ENCODE data around the gene NUP58. TPM values are rescaled to one million over a fixed set of nuclear protein-coding genes. Genes with fewer than 3 reads are reported as not detected.

NUP58 gene
- total and polyA plus RNA-seq, 9 of the 15 experiments (the other 6 are each of a cell fraction or from before 2014, with no cell fraction given) = 12.5 to 98.0 (median 42.6) TPM

DNA sequence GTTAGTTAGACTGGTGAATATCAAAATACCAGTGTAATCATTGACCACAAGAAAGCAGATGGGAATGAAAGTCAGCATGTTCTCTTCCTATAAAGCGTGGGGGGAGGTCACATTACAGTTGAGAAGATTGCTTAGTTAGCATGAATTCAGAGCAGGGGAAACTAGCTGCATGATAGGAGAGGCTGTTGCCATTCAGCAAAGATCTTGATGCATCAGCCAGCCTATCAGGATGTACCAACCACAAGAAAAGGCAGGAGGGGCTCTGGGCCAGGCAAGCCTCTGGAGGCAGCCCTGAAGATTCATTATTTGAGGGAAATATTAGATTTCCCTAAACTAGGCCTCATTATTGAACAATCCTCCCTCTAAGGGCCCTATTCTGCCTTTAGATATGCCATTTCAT is 9.1 kb upstream of the NUP58 start (continued):
- TF ChIP-seq, protein P1, sequence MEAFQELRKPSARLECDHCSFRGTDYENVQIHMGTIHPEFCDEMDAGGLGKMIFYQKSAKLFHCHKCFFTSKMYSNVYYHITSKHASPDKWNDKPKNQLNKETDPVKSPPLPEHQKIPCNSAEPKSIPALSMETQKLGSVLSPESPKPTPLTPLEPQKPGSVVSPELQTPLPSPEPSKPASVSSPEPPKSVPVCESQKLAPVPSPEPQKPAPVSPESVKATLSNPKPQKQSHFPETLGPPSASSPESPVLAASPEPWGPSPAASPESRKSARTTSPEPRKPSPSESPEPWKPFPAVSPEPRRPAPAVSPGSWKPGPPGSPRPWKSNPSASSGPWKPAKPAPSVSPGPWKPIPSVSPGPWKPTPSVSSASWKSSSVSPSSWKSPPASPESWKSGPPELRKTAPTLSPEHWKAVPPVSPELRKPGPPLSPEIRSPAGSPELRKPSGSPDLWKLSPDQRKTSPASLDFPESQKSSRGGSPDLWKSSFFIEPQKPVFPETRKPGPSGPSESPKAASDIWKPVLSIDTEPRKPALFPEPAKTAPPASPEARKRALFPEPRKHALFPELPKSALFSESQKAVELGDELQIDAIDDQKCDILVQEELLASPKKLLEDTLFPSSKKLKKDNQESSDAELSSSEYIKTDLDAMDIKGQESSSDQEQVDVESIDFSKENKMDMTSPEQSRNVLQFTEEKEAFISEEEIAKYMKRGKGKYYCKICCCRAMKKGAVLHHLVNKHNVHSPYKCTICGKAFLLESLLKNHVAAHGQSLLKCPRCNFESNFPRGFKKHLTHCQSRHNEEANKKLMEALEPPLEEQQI (IDR thresholded peaks at IDR 0.05) = no peak
- TF ChIP-seq FOXJ2 (tag; IDR thresholded peaks at IDR 0.05) (no peak), NCOR1 (IDR thresholded peaks at IDR 0.05) (no peak), LEF1 (IDR thresholded peaks at IDR 0.05) (no peak), PPARD (CRISPR knock-in tag; IDR thresholded peaks at IDR 0.05) (no peak), MAFG (tag; conservative IDR thresholded peaks at IDR 0.05) (peak; percentile 76), ZNF239 (CRISPR knock-in tag; IDR thresholded peaks at IDR 0.05) (no peak), ZNF583 (CRISPR knock-in tag; IDR thresholded peaks at IDR 0.05) (no peak), SRSF3 (IDR thresholded peaks at IDR 0.05; ENCODE audit: insufficient read depth, low read length) (no peak), SMC3 (conservative IDR thresholded peaks at IDR 0.05; ENCODE audit: insufficient read depth, low read depth, low read length) (no peak), MXI1 (IDR thresholded peaks at IDR 0.05; ENCODE audit: low read depth, low read length) (no peak), LARP7 (IDR thresholded peaks at IDR 0.05) (no peak), HLTF (IDR thresholded peaks at IDR 0.05) (no peak)
- TF ChIP-seq, protein P2, sequence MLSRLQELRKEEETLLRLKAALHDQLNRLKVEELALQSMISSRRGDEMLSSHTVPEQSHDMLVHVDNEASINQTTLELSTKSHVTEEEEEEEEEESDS (CRISPR knock-in tag; IDR thresholded peaks at IDR 0.05) = no peak
- TF ChIP-seq, protein P3, sequence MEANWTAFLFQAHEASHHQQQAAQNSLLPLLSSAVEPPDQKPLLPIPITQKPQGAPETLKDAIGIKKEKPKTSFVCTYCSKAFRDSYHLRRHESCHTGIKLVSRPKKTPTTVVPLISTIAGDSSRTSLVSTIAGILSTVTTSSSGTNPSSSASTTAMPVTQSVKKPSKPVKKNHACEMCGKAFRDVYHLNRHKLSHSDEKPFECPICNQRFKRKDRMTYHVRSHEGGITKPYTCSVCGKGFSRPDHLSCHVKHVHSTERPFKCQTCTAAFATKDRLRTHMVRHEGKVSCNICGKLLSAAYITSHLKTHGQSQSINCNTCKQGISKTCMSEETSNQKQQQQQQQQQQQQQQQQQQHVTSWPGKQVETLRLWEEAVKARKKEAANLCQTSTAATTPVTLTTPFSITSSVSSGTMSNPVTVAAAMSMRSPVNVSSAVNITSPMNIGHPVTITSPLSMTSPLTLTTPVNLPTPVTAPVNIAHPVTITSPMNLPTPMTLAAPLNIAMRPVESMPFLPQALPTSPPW (CRISPR knock-in tag; IDR thresholded peaks at IDR 0.05) = peak; percentile 50
- TF ChIP-seq, protein P4, sequence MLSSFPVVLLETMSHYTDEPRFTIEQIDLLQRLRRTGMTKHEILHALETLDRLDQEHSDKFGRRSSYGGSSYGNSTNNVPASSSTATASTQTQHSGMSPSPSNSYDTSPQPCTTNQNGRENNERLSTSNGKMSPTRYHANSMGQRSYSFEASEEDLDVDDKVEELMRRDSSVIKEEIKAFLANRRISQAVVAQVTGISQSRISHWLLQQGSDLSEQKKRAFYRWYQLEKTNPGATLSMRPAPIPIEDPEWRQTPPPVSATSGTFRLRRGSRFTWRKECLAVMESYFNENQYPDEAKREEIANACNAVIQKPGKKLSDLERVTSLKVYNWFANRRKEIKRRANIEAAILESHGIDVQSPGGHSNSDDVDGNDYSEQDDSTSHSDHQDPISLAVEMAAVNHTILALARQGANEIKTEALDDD (IDR thresholded peaks at IDR 0.05) = peak; percentile 82
- TF ChIP-seq, protein P5, sequence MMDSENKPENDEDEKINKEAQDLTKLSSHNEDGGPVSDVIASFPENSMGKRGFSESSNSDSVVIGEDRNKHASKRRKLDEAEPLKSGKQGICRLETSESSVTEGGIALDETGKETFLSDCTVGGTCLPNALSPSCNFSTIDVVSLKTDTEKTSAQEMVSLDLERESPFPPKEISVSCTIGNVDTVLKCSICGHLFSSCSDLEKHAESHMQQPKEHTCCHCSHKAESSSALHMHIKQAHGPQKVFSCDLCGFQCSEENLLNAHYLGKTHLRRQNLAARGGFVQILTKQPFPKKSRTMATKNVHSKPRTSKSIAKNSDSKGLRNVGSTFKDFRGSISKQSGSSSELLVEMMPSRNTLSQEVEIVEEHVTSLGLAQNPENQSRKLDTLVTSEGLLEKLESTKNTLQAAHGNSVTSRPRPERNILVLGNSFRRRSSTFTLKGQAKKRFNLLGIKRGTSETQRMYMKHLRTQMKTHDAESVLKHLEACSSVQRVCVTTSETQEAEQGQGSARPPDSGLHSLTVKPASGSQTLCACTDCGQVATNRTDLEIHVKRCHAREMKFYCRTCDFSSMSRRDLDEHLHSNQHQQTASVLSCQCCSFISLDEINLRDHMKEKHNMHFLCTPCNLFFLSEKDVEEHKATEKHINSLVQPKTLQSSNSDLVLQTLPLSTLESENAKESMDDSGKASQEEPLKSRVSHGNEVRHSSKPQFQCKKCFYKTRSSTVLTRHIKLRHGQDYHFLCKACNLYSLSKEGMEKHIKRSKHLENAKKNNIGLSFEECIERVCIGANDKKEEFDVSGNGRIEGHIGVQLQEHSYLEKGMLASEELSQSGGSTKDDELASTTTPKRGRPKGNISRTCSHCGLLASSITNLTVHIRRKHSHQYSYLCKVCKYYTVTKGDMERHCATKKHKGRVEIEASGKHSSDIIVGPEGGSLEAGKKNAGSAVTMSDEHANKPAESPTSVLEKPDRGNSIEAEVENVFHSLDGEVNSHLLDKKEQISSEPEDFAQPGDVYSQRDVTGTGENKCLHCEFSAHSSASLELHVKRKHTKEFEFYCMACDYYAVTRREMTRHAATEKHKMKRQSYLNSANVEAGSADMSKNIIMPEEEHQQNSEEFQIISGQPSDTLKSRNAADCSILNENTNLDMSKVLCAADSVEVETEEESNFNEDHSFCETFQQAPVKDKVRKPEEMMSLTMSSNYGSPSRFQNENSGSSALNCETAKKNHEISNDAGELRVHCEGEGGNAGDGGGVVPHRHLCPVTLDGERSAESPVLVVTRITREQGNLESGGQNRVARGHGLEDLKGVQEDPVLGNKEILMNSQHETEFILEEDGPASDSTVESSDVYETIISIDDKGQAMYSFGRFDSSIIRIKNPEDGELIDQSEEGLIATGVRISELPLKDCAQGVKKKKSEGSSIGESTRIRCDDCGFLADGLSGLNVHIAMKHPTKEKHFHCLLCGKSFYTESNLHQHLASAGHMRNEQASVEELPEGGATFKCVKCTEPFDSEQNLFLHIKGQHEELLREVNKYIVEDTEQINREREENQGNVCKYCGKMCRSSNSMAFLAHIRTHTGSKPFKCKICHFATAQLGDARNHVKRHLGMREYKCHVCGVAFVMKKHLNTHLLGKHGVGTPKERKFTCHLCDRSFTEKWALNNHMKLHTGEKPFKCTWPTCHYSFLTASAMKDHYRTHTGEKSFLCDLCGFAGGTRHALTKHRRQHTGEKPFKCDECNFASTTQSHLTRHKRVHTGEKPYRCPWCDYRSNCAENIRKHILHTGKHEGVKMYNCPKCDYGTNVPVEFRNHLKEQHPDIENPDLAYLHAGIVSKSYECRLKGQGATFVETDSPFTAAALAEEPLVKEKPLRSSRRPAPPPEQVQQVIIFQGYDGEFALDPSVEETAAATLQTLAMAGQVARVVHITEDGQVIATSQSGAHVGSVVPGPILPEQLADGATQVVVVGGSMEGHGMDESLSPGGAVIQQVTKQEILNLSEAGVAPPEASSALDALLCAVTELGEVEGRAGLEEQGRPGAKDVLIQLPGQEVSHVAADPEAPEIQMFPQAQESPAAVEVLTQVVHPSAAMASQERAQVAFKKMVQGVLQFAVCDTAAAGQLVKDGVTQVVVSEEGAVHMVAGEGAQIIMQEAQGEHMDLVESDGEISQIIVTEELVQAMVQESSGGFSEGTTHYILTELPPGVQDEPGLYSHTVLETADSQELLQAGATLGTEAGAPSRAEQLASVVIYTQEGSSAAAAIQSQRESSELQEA (IDR thresholded peaks at IDR 0.05; ENCODE audit: low read depth) = no peak
